Thoracic aorta (tissue), 2 donors: Measurements from ENCODE around the gene PITX1. TPM values are rescaled to one million over a fixed set of nuclear protein-coding genes. Genes with fewer than 3 reads are reported as not detected.
"Not testable (repeated sequence)": the region's sequence is repeated elsewhere in the genome, so short reads cannot be mapped to it uniquely, and the experiment has no call there.

Experiments
- ATAC-seq: fragments of 150-250 bp; one replicate; pipeline ENCODE4 v1.8.0; 2017; ENCODE audit warnings: low read depth; ENCODE audit not compliant: insufficient number of reproducible peaks, low FRiP score
- DNase-seq: peaks from one replicate; pipeline ENCODE4 v3.0.0-alpha.2; 2020; ENCODE audit warnings: low spot score
- H3K27ac ChIP-seq, 2 donors: fragments of 200-600 bp; sonication (generic); 1 replicate in 1 of 2; 2 replicates in 1 of 2; pipeline ENCODE4 v1.5.1; 2016; ENCODE audit warnings: mild to moderate bottlenecking in 2 of 2, moderate library complexity in 2 of 2
- H3K27me3 ChIP-seq: fragments of 200-600 bp; sonication (generic); replicated peaks from 2 replicates; pipeline ENCODE4 v1.6.0; 2016; ENCODE audit warnings: mild to moderate bottlenecking; ENCODE audit not compliant: insufficient read depth
- H3K36me3 ChIP-seq: fragments of 200-600 bp; sonication (generic); one replicate; pipeline ENCODE4 v1.5.1; 2016
- H3K4me1 ChIP-seq, 2 donors: fragments of 200-600 bp; sonication (generic); 1 replicate in 1 of 2; 2 replicates in 1 of 2; pipeline versions ENCODE4 v1.5.1 to v1.6.0; 2016; ENCODE audit warnings: low read depth in 2 of 2, mild to moderate bottlenecking in 1 of 2; ENCODE audit not compliant: control insufficient read depth in 1 of 2
- H3K4me3 ChIP-seq: fragments of 200-600 bp; sonication (generic); 2 replicates; pipeline ENCODE4 v1.5.1; 2016; ENCODE audit warnings: mild to moderate bottlenecking
- H3K9me3 ChIP-seq: fragments of 200-600 bp; sonication (generic); 2 replicates; pipeline ENCODE4 v1.5.1; 2016
- CTCF ChIP-seq: fragments of 200-600 bp; sonication (generic); IDR thresholded peaks from one replicate; pipeline ENCODE4 v1.5.1; 2019; ENCODE audit warnings: antibody characterized with exemption
- total RNA-seq, 2 donors: library from RNA; depleted of rRNA; stranded (reverse); fragments of >200 nt; gene quantifications; one replicate each; pipeline versions ENCODE4 v1.1.0 to v1.2.3, GENCODE V29; 2016

PITX1 gene
- not detected for total RNA-seq

GRCh38 chr5:135033901-135034235 is at the start of gene PITX1:
PITX1 (minus strand) TSS chr5:135034228; CDS start chr5:135033881, 347 bp downstream.
- no peaks in the 10 kb centered on the region for H3K9me3 ChIP-seq
- no peak for TF ChIP-seq CTCF
- H3K27ac ChIP-seq, result peak within 1 kb of the TSS in 1 of 2 donors; percentile 12
- DNase-seq (no peak), ATAC-seq (no peak)
- H3K36me3 ChIP-seq, result no peaks in the 10 kb centered on the region
- H3K4me3 ChIP-seq, result peak within 1 kb of the TSS; percentile 70
- H3K27me3 ChIP-seq, result peaks cover 58% of the 10 kb centered on the region
- H3K4me1 ChIP-seq, result peaks cover 11 to 44% of the 10 kb centered on the region in 2 donors

DNA sequence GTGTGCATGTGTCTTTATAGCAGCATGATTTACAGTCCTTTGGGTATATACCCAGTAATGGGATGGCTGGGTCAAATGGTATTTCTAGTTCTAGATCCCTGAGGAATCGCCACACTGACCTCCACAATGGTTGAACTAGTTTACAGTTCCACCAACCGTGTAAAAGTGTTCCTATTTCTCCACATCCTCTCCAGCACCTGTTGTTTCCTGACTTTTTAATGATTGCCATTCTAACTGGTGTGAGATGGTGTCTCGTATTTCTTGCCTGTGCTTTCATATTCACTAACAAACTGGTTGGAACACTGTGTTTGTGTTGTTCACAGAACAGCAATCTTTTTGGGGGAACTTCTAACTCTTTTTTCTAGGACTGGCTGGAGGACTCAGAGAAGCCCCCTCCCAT is 49.3 kb upstream of the PITX1 start:
- ATAC-seq, H3K9me3 ChIP-seq: not testable (repeated sequence)

GRCh38 chr5:135081240-135081639 is 47.2 kb upstream of the PITX1 start:
- no peaks in the 10 kb centered on the region for H3K4me1 ChIP-seq
- no peak overlapping the region for H3K27ac ChIP-seq
- DNase-seq (no peak), ATAC-seq (no peak)
- no peak overlapping the region for H3K4me3 ChIP-seq
- TF ChIP-seq CTCF, result no peak
- no peaks in the 10 kb centered on the region for H3K36me3 ChIP-seq
- H3K27me3 ChIP-seq, result no peaks in the 10 kb centered on the region
- peaks cover 7% of the 10 kb centered on the region for H3K9me3 ChIP-seq

More for the DNA sequence above, 49.3 kb upstream of the PITX1 start:
- not testable (repeated sequence) for DNase-seq, H3K27me3 ChIP-seq, H3K27ac ChIP-seq, H3K4me3 ChIP-seq, H3K36me3 ChIP-seq, H3K4me1 ChIP-seq

DNA sequence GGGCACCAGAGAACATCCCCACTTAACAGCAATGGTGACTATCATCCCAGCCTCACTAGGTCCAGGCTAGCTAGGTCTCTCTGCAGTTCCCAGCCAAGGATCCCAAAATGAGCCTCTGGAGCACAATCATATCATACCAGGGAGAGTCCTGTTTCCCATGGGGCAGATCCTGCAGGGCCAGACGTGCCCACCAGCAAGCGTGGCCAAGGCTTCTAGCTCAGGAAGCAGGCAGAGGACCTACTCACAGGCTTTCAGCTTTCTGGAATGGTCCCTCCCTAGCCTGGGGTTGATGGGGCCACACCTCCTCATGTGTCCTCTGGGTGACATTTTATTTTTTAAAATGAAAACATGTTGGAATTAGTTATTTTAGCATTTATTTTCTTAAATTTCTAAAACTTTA is 45.7 kb upstream of the PITX1 start:
- H3K27me3 ChIP-seq, result no peaks in the 10 kb centered on the region
- DNase-seq (no peak), ATAC-seq (no peak)
- peaks cover 7% of the 10 kb centered on the region for H3K9me3 ChIP-seq
- no peaks in the 10 kb centered on the region for H3K36me3 ChIP-seq
- H3K27ac ChIP-seq, result no peak overlapping the region
- no peaks in the 10 kb centered on the region for H3K4me1 ChIP-seq
- TF ChIP-seq CTCF, result no peak
- no peak overlapping the region for H3K4me3 ChIP-seq

- Histone ChIP-seq H3K36me3 (no peaks in the 10 kb centered on the region), H3K4me1 (no peaks in the 10 kb centered on the region), H3K9me3 (peaks cover 7% of the 10 kb centered on the region), H3K4me3 (no peak overlapping the region), H3K27ac (no peak overlapping the region), H3K27me3 (no peaks in the 10 kb centered on the region)
- DNase-seq (no peak), ATAC-seq (no peak)
- no peak for TF ChIP-seq CTCF
These were observed 45.2 kb upstream of the PITX1 start for GRCh38 chr5:135079099-135079681.

GRCh38 chr5:135076801-135077200 is 42.8 kb upstream of the PITX1 start:
- Histone ChIP-seq H3K36me3 (no peaks in the 10 kb centered on the region), H3K9me3 (peaks cover 5% of the 10 kb centered on the region), H3K27ac (no peak overlapping the region), H3K27me3 (no peaks in the 10 kb centered on the region), H3K4me3 (no peak overlapping the region), H3K4me1 (no peaks in the 10 kb centered on the region)
- TF ChIP-seq CTCF, result no peak
- no peak for ATAC-seq
- no peak for DNase-seq
